ENCODE measurements around the gene EVA1C.
"Not testable (repeated sequence)": the region's sequence is repeated elsewhere in the genome, so short reads cannot be mapped to it uniquely, and the experiment has no call there.

EVA1C gene

DNA sequence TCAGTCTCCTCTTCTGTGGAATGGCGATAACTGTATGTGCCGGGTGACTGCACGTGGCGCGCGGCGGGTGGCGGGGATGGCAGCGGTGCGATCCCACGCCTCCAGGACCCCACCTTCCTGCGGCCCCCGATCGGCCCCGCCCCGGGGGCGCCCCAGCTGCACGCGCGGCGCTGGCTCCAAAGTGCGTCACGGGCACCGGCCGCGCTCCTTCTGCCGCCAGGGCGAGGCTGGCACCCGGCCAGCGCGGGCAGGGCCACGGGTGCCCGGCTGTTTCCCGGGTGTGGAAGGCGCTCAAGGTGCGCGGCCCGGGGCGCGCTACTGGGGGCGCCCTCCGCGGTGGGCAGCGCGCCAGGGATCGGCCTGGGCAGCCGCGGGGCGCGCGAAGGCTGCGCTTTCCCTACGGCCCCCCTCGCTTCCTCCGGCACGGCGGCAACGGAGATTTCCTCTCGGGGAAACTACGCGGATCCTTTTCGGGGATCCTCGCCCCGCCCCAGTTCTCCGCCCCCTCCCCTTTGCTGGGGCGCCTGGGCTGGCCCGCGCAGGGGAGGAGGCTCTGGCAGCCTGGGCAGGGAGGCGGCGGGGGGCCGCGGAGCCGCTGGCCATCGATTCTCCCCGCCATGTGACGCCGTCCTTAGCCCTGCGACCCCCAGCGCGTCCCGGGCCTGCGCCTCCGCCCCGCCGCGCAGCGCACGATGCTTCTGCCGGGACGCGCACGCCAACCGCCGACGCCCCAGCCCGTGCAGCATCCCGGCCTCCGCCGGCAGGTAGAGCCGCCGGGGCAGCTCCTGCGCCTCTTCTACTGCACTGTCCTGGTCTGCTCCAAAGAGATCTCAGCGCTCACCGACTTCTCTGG is at the start of gene EVA1C:
Gene EVA1C (plus strand): TSS at position 545 of the 853 bp plus-strand sequence. CDS start 148 bp downstream, at position 693.
- in situ Hi-C loops (cut with MboI; ENCODE audit: low sequenced_read_pairs) = loop anchor here (25.0 kb wide), 1 partner anchor 175 kb away; the partner anchor contains the start of gene TCP10L

DNA sequence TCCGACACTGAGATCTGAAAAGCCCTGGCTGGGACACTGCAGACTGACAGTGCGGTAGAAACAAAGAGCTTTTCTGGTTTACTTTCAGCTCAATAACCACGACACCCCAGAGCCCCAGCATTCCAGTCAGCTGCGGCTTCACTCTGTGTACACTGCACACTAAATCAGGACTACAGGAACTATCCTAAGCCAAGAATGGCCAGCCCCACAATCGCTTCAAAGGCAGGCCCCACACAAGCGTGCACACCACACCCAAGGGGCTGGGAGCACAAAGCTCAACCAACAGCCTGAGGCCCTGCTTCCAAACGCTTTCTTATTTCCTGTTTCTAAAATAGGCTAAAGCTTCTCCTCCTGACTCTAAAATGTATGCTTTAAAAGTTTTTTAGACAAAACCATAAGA is 48.1 kb upstream of the EVA1C start:
- in situ Hi-C loops (cut with MboI; ENCODE audit: low sequenced_read_pairs) = no loop called here

DNA sequence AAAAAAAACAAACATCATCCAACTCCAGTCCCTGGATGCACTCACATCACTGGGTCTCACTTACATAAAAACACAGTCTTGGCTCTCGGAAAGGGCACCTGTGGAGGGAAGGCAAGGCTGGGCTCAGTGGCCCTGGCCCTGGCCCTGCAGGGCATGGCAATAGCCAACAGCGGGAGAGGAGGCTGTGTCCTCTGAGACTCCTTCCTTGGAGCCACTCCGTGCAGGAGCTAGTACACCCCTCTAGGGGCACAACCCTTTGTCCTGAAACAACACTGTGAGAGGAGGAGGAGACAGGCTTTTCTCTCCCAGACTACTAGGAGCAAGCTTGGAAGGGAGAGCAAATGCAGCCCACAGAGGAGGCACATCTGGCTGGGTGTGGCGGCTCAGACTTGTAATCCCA is 47.7 kb upstream of the EVA1C start:
- in situ Hi-C loops (cut with MboI; ENCODE audit: low sequenced_read_pairs) = no loop called here

DNA sequence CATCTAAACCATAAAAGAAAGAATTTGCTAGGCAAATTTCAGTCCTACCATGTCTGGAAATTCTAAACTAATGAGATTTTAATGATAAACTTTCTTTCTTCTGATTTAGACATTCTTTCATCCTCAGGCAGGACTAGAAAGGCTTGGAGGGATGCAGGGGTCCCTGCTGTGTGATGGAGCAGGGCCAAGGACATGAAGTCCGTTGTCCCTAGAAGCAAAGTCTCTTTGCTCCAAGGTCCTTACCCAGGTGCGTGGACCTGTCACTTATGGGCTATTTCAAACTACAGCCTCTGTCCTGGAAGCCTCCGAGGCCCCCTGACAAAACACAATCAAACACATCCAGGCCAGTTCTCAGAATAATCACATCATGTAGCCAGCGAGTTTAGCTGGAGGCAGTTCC is 46.3 kb upstream of the EVA1C start:
- in situ Hi-C loops (cut with MboI; ENCODE audit: low sequenced_read_pairs) = no loop called here

- in situ Hi-C loops (cut with MboI; ENCODE audit: low sequenced_read_pairs) = no loop called here
These were observed 45.3 kb upstream of the EVA1C start for GRCh38 chr21:32367158-32367557.

GRCh38 chr21:32368386-32368785 is 44.1 kb upstream of the EVA1C start:
- in situ Hi-C loops (cut with MboI; ENCODE audit: low sequenced_read_pairs) = no loop called here

- in situ Hi-C loops (cut with MboI; ENCODE audit: low sequenced_read_pairs) = not testable (repeated sequence)
These were observed 43.5 kb upstream of the EVA1C start for GRCh38 chr21:32368961-32369360.

DNA sequence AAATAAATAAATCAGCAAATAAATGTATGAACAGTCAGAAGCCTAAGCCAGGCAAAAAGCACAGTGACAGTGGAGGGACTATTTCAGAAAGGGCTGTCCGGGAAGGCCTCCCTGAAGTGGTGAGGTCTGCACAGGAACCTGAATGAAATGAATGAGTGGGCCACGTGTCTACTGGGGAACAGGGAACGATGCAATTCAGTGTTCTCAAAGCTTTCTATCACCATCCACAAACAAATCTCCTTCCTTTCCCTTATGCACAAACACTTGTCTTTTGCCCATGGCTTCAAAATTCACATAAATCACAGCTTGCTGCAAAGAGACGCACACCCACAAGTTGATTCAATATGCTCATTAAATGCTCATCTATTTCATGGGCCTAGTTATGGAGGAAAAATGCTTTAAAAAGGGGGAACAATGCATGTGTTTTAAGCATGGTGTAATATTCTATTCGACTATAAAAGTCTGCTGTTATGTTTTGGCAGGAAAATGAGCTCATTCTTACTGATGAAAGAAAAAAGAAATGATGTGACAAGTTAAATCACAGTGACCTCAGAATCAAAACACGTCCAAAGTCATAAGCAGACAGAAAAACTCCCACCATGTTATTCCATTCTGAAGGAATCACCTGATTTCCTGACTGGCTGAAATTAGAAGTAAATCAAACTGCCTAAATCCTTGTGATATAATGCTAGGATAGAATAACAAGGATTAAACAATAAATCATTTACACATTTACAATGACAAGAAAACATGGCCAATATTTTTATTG is 41.3 kb upstream of the EVA1C start:
- in situ Hi-C loops (cut with MboI; ENCODE audit: low sequenced_read_pairs) = no loop called here

DNA sequence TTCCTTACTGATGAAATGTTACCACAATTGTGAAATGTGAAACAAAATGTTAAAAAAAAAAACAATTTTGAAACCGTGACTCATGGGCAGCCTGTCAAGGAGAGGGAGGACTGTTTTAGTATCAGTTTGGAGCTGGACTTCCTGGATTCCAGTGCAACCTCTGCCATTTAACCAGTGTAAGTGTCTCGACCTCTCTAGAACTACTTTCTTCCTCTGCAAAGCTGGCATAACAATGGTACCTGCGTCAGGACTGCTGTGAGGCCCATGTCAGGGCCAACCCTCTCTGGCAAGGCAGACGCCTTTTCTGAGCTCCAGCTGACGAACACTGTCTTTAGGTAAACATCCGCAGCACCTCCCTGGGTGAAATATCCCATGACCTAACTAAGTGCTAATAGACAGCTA is 40.6 kb upstream of the EVA1C start:
- in situ Hi-C loops (cut with MboI; ENCODE audit: low sequenced_read_pairs) = no loop called here

- in situ Hi-C loops (cut with MboI; ENCODE audit: low sequenced_read_pairs) = no loop called here
These were observed 39.8 kb upstream of the EVA1C start for GRCh38 chr21:32372755-32373154.

DNA sequence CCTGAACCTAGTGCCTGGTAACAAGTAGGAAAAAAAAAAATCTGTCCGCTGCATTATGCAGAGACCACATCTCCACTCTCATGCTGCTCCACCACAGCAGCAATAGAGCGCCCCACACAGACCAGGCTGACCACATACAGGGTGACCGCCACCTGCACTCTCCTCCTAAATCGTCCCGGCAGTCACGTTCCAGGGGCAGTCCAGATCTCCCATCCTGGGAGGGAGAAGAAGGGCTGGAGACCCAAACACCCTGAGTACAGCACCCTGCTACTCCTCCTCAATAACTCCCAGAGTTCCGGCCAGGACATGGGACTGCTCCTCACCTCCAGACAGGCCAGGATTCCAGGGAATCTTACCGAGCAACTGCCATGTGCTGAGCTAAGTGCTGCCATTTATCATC is 35.0 kb upstream of the EVA1C start:
- in situ Hi-C loops (cut with MboI; ENCODE audit: low sequenced_read_pairs) = no loop called here

DNA sequence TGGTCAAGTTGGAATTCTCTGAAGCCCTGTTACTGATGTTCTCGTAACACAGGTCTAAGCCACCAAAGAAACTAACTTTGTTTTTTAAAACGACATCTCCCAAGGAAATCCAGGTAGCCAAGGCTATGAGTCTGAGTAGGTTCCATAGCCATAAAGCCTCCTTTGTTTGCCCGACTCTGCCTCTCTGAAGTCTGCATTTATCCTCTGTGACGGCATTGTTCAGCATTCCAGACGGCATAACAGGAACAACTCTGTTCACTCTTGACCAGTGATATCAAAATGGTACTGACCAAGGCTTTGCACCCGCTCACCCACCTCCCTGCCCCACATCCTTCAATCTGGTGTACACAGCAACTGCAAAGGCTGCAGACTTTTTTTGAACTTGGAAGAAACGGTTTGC is 34.5 kb upstream of the EVA1C start:
- in situ Hi-C loops (cut with MboI; ENCODE audit: low sequenced_read_pairs) = no loop called here

- in situ Hi-C loops (cut with MboI; ENCODE audit: low sequenced_read_pairs) = no loop called here
These were observed 33.5 kb upstream of the EVA1C start for GRCh38 chr21:32378956-32379355.

- in situ Hi-C loops (cut with MboI; ENCODE audit: low sequenced_read_pairs) = no loop called here
These were observed 31.6 kb upstream of the EVA1C start for GRCh38 chr21:32380940-32381339.

DNA sequence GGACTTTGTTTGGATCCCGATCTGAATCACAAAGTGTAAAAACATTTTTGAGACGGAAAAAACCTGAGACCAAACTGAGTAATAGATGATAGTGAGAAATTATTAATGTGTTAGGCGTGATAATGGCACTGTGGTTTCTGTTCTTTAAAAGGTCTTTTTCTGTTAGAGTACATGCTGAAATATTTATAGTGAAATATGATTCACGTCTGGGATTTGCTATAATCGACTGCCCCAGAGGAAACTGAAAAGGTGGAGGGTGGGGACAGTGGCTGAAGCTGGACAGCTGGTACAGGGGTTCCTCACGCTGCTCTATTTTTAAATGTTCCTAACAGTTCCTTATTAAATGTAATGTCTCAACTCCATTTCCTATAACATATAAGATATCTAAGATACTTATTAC is 30.9 kb upstream of the EVA1C start:
- in situ Hi-C loops (cut with MboI; ENCODE audit: low sequenced_read_pairs) = no loop called here

GRCh38 chr21:32382108-32382644 is 30.3 kb upstream of the EVA1C start:
- in situ Hi-C loops (cut with MboI; ENCODE audit: low sequenced_read_pairs) = no loop called here

GRCh38 chr21:32383812-32384211 is 28.7 kb upstream of the EVA1C start:
- in situ Hi-C loops (cut with MboI; ENCODE audit: low sequenced_read_pairs) = no loop called here

DNA sequence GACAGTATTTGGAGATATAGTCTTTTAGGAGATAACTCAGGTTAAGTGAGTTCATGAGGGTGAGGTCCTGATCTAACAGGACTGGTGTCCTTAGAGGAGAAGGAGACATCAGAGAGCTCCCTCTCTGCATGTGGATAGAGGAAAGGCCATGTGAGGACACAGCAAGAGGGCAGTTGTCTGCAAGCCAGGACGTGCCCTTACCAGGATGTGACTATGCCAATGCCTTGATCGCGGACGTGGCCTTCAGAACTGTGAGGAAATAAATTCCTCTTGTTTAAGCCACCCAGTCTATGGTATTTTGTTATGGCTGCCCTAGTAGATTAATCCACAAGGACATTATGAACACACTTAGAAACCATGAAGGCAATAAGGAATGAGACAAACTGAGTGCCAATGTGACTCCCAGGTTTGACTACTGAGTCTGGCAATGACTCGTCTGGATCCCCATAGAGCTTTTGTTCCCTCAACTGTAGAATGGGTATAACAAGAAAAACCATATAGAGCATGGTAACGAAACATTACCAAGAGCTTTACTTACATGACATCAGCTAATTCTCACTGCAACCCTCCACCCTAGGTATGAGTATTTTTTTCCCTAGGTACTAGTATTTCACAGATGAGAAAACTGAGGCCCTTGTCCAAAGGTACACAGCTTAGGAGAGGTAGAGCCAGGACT is 26.2 kb upstream of the EVA1C start:
- in situ Hi-C loops (cut with MboI; ENCODE audit: low sequenced_read_pairs) = no loop called here

GRCh38 chr21:32387151-32387550 is 25.4 kb upstream of the EVA1C start:
- in situ Hi-C loops (cut with MboI; ENCODE audit: low sequenced_read_pairs) = no loop called here

DNA sequence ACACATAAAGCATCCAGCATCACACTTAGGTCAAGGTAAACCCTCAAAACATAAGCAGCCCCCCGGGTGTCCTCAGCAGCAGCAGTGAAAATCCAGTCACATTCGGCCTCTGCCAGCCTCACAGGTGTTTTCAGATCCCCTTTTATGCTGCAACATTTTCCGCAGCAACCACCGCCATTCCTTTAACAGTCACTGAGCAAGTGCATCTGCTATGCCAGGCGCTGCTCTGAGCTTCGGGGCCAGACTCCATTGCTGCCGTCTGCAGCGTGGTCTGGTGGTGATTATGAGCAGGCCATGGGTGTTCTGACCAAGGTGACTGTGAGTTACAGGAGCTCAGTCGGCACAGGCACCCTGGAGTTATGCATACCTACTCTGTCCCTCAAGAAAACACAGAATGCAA is 24.2 kb upstream of the EVA1C start:
- in situ Hi-C loops (cut with MboI; ENCODE audit: low sequenced_read_pairs) = no loop called here

GRCh38 chr21:32389337-32390015 is 23.0 kb upstream of the EVA1C start:
- in situ Hi-C loops (cut with MboI; ENCODE audit: low sequenced_read_pairs) = no loop called here
